CD4-positive, alpha-beta T cell (primary cell): Measurements from ENCODE around the gene MCRIP1. TPM values are rescaled to one million over a fixed set of nuclear protein-coding genes. Genes with fewer than 3 reads are reported as not detected.

Source experiments
- ATAC-seq: fragments of 200-7000 bp; cut with Tn5 transposase; one replicate; pipeline ENCODE4 v1.10.0; 2022; ENCODE audit warnings: mild to moderate bottlenecking; ENCODE audit not compliant: poor library complexity
- CTCF ChIA-PET: fragments of 350-600 bp; sonication (Branson Sonifier 250); formaldehyde crosslinking; loops from one replicate; lab custom pipeline; 2021; ENCODE audit warnings: antibody characterized with exemption, inconsistent platforms; lab: Charles Lee
- POLR2A ChIA-PET: fragments of 350-600 bp; sonication (Branson Sonifier 250); formaldehyde crosslinking; loops from one replicate; lab custom pipeline; 2021; ENCODE audit warnings: antibody characterized with exemption, inconsistent platforms; lab: Charles Lee
- DNase-seq, 14 experiments: peaks; one replicate each; pipeline ENCODE4 v3.0.0-alpha.2; 2013 to 2020; ENCODE audit warnings: mixed read lengths in 2 of 14
- H3K27ac ChIP-seq, 2 donors: one replicate each; pipeline versions ENCODE4 v1.5.1 to v1.7.0; 2013; ENCODE audit warnings: low read length in 2 of 2, low read depth in 1 of 2, mild to moderate bottlenecking in 1 of 2
- H3K27me3 ChIP-seq, 2 experiments: 1 replicate in 1 of 2; 2 replicates in 1 of 2; pipeline versions ENCODE4 v1.6.1 to v1.7.0; 2013; ENCODE audit warnings: low read length in 2 of 2, control low read depth in 1 of 2, mild to moderate bottlenecking in 1 of 2, moderate library complexity in 1 of 2; ENCODE audit not compliant: insufficient read depth in 2 of 2, control insufficient read depth in 1 of 2
- H3K36me3 ChIP-seq: one replicate; pipeline ENCODE4 v1.6.1; 2013; ENCODE audit warnings: low read length, control low read depth; ENCODE audit not compliant: insufficient read depth
- H3K4me1 ChIP-seq: one replicate; pipeline ENCODE4 v1.6.1; 2013; ENCODE audit warnings: low read length, control low read depth; ENCODE audit not compliant: insufficient read depth
- H3K4me3 ChIP-seq: one replicate; pipeline ENCODE4 v1.5.1; 2013; ENCODE audit warnings: mild to moderate bottlenecking, low read length, moderate library complexity
- H3K9me3 ChIP-seq, 2 experiments: 1 replicate in 1 of 2; 2 replicates in 1 of 2; pipeline versions ENCODE4 v1.6.1 to v1.7.0; 2013; ENCODE audit warnings: low read length in 2 of 2, mild to moderate bottlenecking in 2 of 2, control low read depth in 1 of 2, moderate library complexity in 1 of 2; ENCODE audit not compliant: control insufficient read depth in 1 of 2, insufficient read depth in 1 of 2
- H3K27ac Mint-ChIP-seq: one replicate; pipeline ENCODE4 v1.8.0; 2020; ENCODE audit warnings: mixed read lengths
- H3K27me3 Mint-ChIP-seq: one replicate; pipeline ENCODE4 v1.8.0; 2021; ENCODE audit warnings: mixed read lengths
- H3K36me3 Mint-ChIP-seq: one replicate; pipeline ENCODE4 v1.8.0; 2021; ENCODE audit warnings: low read depth, mixed read lengths
- H3K4me1 Mint-ChIP-seq: one replicate; pipeline ENCODE4 v1.8.0; 2021; ENCODE audit warnings: low read depth, mixed read lengths
- H3K4me3 Mint-ChIP-seq: one replicate; pipeline ENCODE4 v1.8.0; 2020; ENCODE audit warnings: mild to moderate bottlenecking, mixed read lengths
- H3K9me3 Mint-ChIP-seq: one replicate; pipeline ENCODE4 v1.8.0; 2020; ENCODE audit warnings: mixed read lengths
- CTCF ChIP-seq: fragments of 200-600 bp; IDR thresholded peaks from one replicate; pipeline ENCODE4 v1.8.0; 2022; ENCODE audit warnings: antibody characterized with exemption, mild to moderate bottlenecking
- intact Hi-C, 2 experiments: fragments of 100-400 bp; cut with DNase I in 1 of 2; cut with micrococcal nuclease in 1 of 2; formaldehyde crosslinking; loops; one replicate each; pipeline versions ENCODE4 v1.15.1 to v1.9.0; 2023 to 2025; cut with DNase I, micrococcal nuclease
- total RNA-seq, 174 experiments: library from RNA in 2 of 174; stranded (reverse) in 2 of 174; gene quantifications; one replicate each; pipeline ENCODE4 v1.2.3 and lab custom pipeline; 2021 to 2026

Gene MCRIP1
- total RNA-seq, 2 experiments from 2014 or later: 36.9 to 37.7 TPM

GRCh38 chr17:81863833-81864768 is 31.0 kb upstream of the MCRIP1 start:
- H3K4me3 ChIP-seq: no peak overlapping the region
- Mint-ChIP-seq H3K27me3 (no peaks in the 10 kb centered on the region), H3K9me3 (no peaks in the 10 kb centered on the region), H3K36me3 (peaks cover 47% of the 10 kb centered on the region), H3K27ac (peak overlapping the region; percentile 73), H3K4me3 (peak overlapping the region; percentile 78), H3K4me1 (peaks cover 37% of the 10 kb centered on the region)
- peaks cover 38% of the 10 kb centered on the region for H3K36me3 ChIP-seq
- ChIA-PET CTCF (no interaction called here), POLR2A (interaction anchor here (0.8 to 1.3 kb wide), 3 partner anchors 11 to 181 kb away, joined by 4 to 5 read pairs (median 4); partner anchors contain the start of genes ARL16 and HGS)
- TF ChIP-seq CTCF: no peak
- ATAC-seq (no peak), DNase-seq (no peak)
- H3K27ac ChIP-seq: no peak overlapping the region
- peaks cover 69% of the 10 kb centered on the region for H3K4me1 ChIP-seq
- intact Hi-C loops: loop anchor here (5.0 to 10.0 kb wide), 2 partner anchors 182 to 349 kb away; partner anchors contain the start of genes ACTG1 (in 1 of the 2), ARL16 (in 1 of the 2) and HGS (in 1 of the 2)
- peaks cover 0 to 3% of the 10 kb centered on the region in 2 experiments for H3K9me3 ChIP-seq
- peaks cover 0 to 3% of the 10 kb centered on the region in 2 experiments for H3K27me3 ChIP-seq

DNA sequence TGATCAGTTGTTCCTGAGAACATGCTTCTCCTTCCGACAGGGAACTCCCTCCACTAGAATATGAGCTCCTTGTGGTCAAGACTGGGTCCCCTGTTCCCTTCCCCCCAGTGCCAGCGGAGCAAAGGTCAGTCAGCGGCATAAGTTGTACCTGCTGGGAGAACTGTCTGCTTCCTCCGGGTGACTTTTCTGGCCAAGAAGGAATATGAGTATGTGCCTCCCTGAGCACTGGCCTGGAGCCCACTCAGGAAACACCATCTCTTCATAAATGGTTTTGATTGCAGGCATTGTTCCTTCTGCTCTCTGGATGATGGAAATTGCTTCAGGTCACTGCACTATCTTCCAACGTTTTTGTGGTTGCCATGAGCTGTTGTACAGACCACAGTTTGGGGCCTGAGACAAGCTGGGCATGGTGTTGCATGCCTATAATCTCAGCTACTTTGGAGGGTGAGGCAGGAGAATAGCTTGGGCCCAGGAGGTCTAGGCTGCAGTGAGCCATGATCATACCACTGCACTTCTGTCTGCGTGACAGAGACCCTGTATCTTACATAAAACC is 30.1 kb upstream of the MCRIP1 start:
- Histone ChIP-seq H3K4me3 (no peak overlapping the region), H3K27me3 (no peaks in the 10 kb centered on the region), H3K27ac (no peak overlapping the region), H3K36me3 (peaks cover 39% of the 10 kb centered on the region), H3K9me3 (no peaks in the 10 kb centered on the region), H3K4me1 (peaks cover 72% of the 10 kb centered on the region)
- Mint-ChIP-seq H3K27ac (peak overlapping the region; percentile 73), H3K9me3 (no peaks in the 10 kb centered on the region), H3K4me3 (peak overlapping the region; percentile 78), H3K4me1 (peaks cover 38% of the 10 kb centered on the region), H3K27me3 (no peaks in the 10 kb centered on the region), H3K36me3 (peaks cover 39% of the 10 kb centered on the region)
- DNase-seq (no peak), ATAC-seq (no peak)
- intact Hi-C loops: loop anchor here (5.0 to 10.0 kb wide), 2 partner anchors 181 to 348 kb away; partner anchors contain the start of genes ACTG1 (in 1 of the 2), ARL16 (in 1 of the 2) and HGS (in 1 of the 2)
- TF ChIP-seq CTCF: no peak
- CTCF ChIA-PET: no interaction called here
- POLR2A ChIA-PET: interaction anchor here (0.8 to 1.3 kb wide), 3 partner anchors 10 to 180 kb away, joined by 4 to 5 read pairs (median 4); partner anchors contain the start of genes ARL16, HGS and SIRT7
